Measurements from ENCODE around the gene ASMT. TPM values are rescaled to one million over a fixed set of nuclear protein-coding genes. Genes with fewer than 3 reads are reported as not detected.

Gene ASMT
- total and polyA plus RNA-seq, 4 donors, result 0.26 TPM; not detected in 3

DNA sequence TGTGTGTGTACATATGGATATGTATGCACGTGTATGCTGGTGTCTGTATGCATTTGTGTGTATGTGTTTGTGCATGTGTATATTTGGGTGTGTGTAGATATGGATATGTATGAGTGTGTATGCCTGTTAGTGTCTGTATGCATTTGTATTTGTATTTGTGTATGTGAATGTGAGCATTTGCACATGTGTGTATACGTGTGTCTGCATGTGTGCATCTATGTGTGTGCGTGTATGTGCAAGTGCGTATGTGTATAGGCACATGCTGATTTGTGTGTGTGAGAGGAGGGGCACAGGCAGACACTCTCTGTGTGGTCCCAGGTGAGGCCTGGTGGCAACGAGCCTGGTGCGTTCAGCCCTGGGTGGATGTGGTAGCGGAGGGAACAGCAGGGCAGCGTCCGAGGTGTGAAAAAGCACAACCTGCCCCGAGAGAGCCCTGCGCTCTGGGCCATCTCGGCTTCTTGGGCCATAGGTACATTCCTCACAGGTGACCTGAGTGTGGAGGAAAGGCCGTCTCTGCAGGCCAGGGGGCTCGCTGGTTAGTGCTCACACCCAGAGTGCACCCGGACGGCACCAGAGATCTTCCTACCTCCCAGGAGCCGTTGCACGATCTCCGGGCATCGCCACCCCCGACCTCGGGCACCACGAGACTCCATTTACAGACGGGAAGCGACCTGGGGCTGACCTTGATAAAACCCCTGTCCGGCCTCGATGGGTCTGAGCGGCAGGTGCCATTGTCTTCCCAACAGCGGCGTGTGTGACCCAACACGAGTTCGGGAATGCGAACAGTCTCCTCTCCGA, 45.0 kb downstream of the ASMT start:
- TF ChIP-seq YY1 (IDR thresholded peaks at IDR 0.05) (no peak), EGR1 (IDR thresholded peaks at IDR 0.05; ENCODE audit: low read depth in 2 of 2) (no peak), GABPA (IDR thresholded peaks at IDR 0.05 in 1 of 2, conservative IDR thresholded peaks at IDR 0.05 in 1 of 2) (no peak), RXRA (IDR thresholded peaks at IDR 0.05) (no peak), TAF1 (conservative IDR thresholded peaks at IDR 0.05) (no peak), FOXA2 (IDR thresholded peaks at IDR 0.05) (no peak), HNF4A (conservative IDR thresholded peaks at IDR 0.05) (no peak), SP1 (IDR thresholded peaks at IDR 0.05) (no peak), HNF4G (IDR thresholded peaks at IDR 0.05) (no peak), RAD21 (IDR thresholded peaks at IDR 0.05) (no peak), NR2F2 (IDR thresholded peaks at IDR 0.05) (no peak), JUND (IDR thresholded peaks at IDR 0.05) (no peak), FOXA1 (IDR thresholded peaks at IDR 0.05) (no peak)
- TF ChIP-seq, protein P1, sequence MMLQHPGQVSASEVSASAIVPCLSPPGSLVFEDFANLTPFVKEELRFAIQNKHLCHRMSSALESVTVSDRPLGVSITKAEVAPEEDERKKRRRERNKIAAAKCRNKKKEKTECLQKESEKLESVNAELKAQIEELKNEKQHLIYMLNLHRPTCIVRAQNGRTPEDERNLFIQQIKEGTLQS (IDR thresholded peaks at IDR 0.05), result no peak
- TF ChIP-seq, protein P2, sequence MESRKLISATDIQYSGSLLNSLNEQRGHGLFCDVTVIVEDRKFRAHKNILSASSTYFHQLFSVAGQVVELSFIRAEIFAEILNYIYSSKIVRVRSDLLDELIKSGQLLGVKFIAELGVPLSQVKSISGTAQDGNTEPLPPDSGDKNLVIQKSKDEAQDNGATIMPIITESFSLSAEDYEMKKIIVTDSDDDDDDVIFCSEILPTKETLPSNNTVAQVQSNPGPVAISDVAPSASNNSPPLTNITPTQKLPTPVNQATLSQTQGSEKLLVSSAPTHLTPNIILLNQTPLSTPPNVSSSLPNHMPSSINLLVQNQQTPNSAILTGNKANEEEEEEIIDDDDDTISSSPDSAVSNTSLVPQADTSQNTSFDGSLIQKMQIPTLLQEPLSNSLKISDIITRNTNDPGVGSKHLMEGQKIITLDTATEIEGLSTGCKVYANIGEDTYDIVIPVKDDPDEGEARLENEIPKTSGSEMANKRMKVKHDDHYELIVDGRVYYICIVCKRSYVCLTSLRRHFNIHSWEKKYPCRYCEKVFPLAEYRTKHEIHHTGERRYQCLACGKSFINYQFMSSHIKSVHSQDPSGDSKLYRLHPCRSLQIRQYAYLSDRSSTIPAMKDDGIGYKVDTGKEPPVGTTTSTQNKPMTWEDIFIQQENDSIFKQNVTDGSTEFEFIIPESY (IDR thresholded peaks at IDR 0.05), result no peak
- TF ChIP-seq, protein P3, sequence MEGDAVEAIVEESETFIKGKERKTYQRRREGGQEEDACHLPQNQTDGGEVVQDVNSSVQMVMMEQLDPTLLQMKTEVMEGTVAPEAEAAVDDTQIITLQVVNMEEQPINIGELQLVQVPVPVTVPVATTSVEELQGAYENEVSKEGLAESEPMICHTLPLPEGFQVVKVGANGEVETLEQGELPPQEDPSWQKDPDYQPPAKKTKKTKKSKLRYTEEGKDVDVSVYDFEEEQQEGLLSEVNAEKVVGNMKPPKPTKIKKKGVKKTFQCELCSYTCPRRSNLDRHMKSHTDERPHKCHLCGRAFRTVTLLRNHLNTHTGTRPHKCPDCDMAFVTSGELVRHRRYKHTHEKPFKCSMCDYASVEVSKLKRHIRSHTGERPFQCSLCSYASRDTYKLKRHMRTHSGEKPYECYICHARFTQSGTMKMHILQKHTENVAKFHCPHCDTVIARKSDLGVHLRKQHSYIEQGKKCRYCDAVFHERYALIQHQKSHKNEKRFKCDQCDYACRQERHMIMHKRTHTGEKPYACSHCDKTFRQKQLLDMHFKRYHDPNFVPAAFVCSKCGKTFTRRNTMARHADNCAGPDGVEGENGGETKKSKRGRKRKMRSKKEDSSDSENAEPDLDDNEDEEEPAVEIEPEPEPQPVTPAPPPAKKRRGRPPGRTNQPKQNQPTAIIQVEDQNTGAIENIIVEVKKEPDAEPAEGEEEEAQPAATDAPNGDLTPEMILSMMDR (IDR thresholded peaks at IDR 0.05; ENCODE audit: low read depth, low read length, missing input control), result no peak
- TF ChIP-seq, protein P4, sequence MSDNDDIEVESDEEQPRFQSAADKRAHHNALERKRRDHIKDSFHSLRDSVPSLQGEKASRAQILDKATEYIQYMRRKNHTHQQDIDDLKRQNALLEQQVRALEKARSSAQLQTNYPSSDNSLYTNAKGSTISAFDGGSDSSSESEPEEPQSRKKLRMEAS (IDR thresholded peaks at IDR 0.05), result no peak
- TF ChIP-seq, protein P5, sequence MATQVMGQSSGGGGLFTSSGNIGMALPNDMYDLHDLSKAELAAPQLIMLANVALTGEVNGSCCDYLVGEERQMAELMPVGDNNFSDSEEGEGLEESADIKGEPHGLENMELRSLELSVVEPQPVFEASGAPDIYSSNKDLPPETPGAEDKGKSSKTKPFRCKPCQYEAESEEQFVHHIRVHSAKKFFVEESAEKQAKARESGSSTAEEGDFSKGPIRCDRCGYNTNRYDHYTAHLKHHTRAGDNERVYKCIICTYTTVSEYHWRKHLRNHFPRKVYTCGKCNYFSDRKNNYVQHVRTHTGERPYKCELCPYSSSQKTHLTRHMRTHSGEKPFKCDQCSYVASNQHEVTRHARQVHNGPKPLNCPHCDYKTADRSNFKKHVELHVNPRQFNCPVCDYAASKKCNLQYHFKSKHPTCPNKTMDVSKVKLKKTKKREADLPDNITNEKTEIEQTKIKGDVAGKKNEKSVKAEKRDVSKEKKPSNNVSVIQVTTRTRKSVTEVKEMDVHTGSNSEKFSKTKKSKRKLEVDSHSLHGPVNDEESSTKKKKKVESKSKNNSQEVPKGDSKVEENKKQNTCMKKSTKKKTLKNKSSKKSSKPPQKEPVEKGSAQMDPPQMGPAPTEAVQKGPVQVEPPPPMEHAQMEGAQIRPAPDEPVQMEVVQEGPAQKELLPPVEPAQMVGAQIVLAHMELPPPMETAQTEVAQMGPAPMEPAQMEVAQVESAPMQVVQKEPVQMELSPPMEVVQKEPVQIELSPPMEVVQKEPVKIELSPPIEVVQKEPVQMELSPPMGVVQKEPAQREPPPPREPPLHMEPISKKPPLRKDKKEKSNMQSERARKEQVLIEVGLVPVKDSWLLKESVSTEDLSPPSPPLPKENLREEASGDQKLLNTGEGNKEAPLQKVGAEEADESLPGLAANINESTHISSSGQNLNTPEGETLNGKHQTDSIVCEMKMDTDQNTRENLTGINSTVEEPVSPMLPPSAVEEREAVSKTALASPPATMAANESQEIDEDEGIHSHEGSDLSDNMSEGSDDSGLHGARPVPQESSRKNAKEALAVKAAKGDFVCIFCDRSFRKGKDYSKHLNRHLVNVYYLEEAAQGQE (IDR thresholded peaks at IDR 0.05), result no peak
- no peaks in the 10 kb centered on the region for H3K4me1 ChIP-seq (ENCODE audit: control insufficient read depth in 4 of 4, insufficient read depth in 4 of 4, low read length in 3 of 4)
- H3K36me3 ChIP-seq (ENCODE audit: control insufficient read depth in 4 of 4, insufficient read depth in 3 of 4, low read depth in 1 of 4, low read length in 3 of 4), result no peaks in the 10 kb centered on the region
- H3K27me3 ChIP-seq (ENCODE audit: control insufficient read depth in 4 of 4, insufficient read depth in 4 of 4, low read length in 3 of 4), result no peaks in the 10 kb centered on the region
- no peak for DNase-seq (ENCODE audit: low spot score)
- 93% methylated on average over 34 of the region's 34 CpGs for WGBS
- no peak overlapping the region for H3K27ac ChIP-seq (ENCODE audit: low read depth in 1 of 2, low read length in 2 of 2)
- H3K9me3 ChIP-seq (ENCODE audit: control insufficient read depth in 4 of 4, low read length in 3 of 4), result no peaks in the 10 kb centered on the region
- no peak overlapping the region for H3K9ac ChIP-seq (ENCODE audit: low read depth in 1 of 2, low read length in 2 of 2)
- no peak overlapping the region for H3K4me3 ChIP-seq (ENCODE audit: low read depth in 1 of 3, low read length in 3 of 3)
